Prostate gland (tissue), 2 donors: ENCODE measurements around the gene HDAC4.

Source experiments
- CTCF ChIP-seq, 4 experiments: fragments of 200-600 bp in 2 of 4; fragments of 450-650 bp in 2 of 4; sonication (generic) in 2 of 4; IDR thresholded peaks; 1 replicate in 3 of 4; 2 replicates in 1 of 4; pipeline ENCODE4 v1.5.1; 2016 to 2019; ENCODE audit warnings: antibody characterized with exemption in 4 of 4, mild to moderate bottlenecking in 2 of 4, moderate library complexity in 2 of 4
- POLR2A ChIP-seq: fragments of 450-650 bp; IDR thresholded peaks from one replicate; pipeline ENCODE4 v1.6.1; 2016; ENCODE audit warnings: antibody characterized with exemption, mild to moderate bottlenecking

DNA sequence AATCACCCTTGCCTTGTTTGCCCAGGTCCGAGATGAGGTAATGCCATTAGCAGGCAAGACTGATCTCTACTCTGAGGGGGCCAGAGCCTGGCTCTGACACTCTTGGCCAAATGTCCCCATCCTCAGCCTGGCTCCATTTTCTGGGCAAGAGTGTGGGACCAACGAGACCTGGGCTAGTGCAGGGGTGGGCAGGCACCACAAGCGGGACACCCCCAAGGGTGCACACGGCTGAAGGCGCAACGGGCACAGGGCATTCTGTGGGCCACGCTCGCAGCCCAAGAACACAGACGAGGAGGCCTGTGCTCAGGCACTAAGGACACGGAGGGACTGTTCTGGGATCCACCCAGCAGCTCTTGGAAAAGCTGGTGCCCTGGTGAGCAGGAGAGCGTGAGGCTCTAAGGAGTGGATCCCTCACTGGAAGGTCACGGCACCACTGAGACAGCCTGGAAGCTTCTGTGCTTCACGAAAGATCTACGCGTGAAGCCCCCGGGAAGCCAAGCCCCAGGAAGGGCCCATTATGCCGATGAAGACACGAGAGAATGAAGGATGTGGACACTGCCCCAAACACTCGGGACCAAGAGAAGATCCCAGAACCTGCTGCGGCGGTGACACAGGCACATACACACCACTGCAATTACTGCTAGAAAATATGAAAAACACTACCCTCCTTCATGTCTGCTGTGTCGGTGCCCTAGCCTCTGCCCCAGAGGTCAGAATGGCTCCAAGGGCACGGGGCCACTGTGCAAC is 138.2 kb downstream of the HDAC4 start:
- TF ChIP-seq CTCF (IDR thresholded peaks at IDR 0.05) (no peak), POLR2A (no peak)
